HepG2 (cell line): ENCODE data around the gene ABCB8. TPM values are rescaled to one million over a fixed set of nuclear protein-coding genes. Genes with fewer than 3 reads are reported as not detected.
A peak's percentile ranks its signal among the peaks of the same experiment; 100 is the strongest.

Source experiments
- ATF5 ChIP-seq: sonication (generic); formaldehyde crosslinking; IDR thresholded peaks from 2 replicates; pipeline ENCODE4 v1.4.0; 2020; ENCODE audit warnings: mild to moderate bottlenecking, low read depth, missing genetic modification reagents
- ATRX ChIP-seq: sonication (generic); formaldehyde crosslinking; IDR thresholded peaks from 2 replicates; pipeline ENCODE4 v1.4.0; 2020; ENCODE audit warnings: missing genetic modification reagents, borderline replicate concordance
- ELF1 ChIP-seq: sonication (generic); formaldehyde crosslinking; IDR thresholded peaks from 2 replicates; pipeline ENCODE4 v1.4.0; 2020; ENCODE audit warnings: missing genetic modification reagents
- FOXA3 ChIP-seq: IDR thresholded peaks from 2 replicates; pipeline ENCODE4 v1.6.1; 2016; ENCODE audit warnings: missing genetic modification reagents, missing compliant biosample characterization
- HES4 ChIP-seq: sonication (generic); formaldehyde crosslinking; IDR thresholded peaks from 2 replicates; pipeline ENCODE4 v1.9.0; 2021; ENCODE audit warnings: mild to moderate bottlenecking, missing genetic modification reagents, borderline replicate concordance
- KDM5A ChIP-seq: fragments of 200-600 bp; sonication (generic); IDR thresholded peaks from 2 replicates; pipeline ENCODE4 v1.7.0; 2018; ENCODE audit warnings: antibody characterized with exemption, mild to moderate bottlenecking, low read length, borderline replicate concordance
- MXD4 ChIP-seq: IDR thresholded peaks from 2 replicates; pipeline ENCODE4 v1.6.1; 2016; ENCODE audit warnings: mild to moderate bottlenecking, missing biosample characterization, missing genetic modification reagents
- POLR2A ChIP-seq, 2 experiments: IDR thresholded peaks; 2 replicates each; pipeline ENCODE4 v1.6.1; 2011; ENCODE audit warnings: low read depth in 2 of 2, low read length in 2 of 2, mild to moderate bottlenecking in 1 of 2, moderate library complexity in 1 of 2; ENCODE audit not compliant: insufficient read depth in 1 of 2
- RAD21 ChIP-seq: fragments of 450-650 bp; formaldehyde crosslinking; IDR thresholded peaks from 2 replicates; pipeline ENCODE4 v1.5.0; 2020; ENCODE audit warnings: mild to moderate bottlenecking
- RNF2 ChIP-seq: fragments of 450-650 bp; conservative IDR thresholded peaks from 2 replicates; pipeline ENCODE4 v1.6.1; 2016; ENCODE audit warnings: low read depth
- SALL1 ChIP-seq: sonication (generic); formaldehyde crosslinking; IDR thresholded peaks from 2 replicates; pipeline ENCODE4 v1.8.0; 2022; ENCODE audit warnings: mild to moderate bottlenecking, missing genetic modification reagents
- SKIL ChIP-seq: sonication (generic); formaldehyde crosslinking; IDR thresholded peaks from 2 replicates; pipeline ENCODE4 v1.8.0; 2022; ENCODE audit warnings: missing genetic modification reagents, mild to moderate bottlenecking, moderate library complexity, borderline replicate concordance
- SP140L ChIP-seq: sonication (generic); formaldehyde crosslinking; IDR thresholded peaks from 2 replicates; pipeline ENCODE4 v1.4.0; 2020; ENCODE audit warnings: missing genetic modification reagents, borderline replicate concordance
- SRSF1 ChIP-seq: fragments of 200-400 bp; formaldehyde crosslinking; optimal IDR thresholded peaks from 2 replicates; pipeline ENCODE3; 2017; ENCODE audit warnings: mild to moderate bottlenecking, low read depth, low read length, moderate library complexity
- TOE1 ChIP-seq: sonication (generic); formaldehyde crosslinking; IDR thresholded peaks from 2 replicates; pipeline ENCODE4 v1.4.0; 2020; ENCODE audit warnings: mild to moderate bottlenecking, missing genetic modification reagents
- ZNF263 ChIP-seq: sonication (generic); formaldehyde crosslinking; IDR thresholded peaks from 2 replicates; pipeline ENCODE4 v1.4.0; 2020; ENCODE audit warnings: missing genetic modification reagents
- ZNF326 ChIP-seq: sonication (generic); formaldehyde crosslinking; IDR thresholded peaks from 2 replicates; pipeline ENCODE4 v1.4.0; 2020; ENCODE audit warnings: missing genetic modification reagents, borderline replicate concordance
- ZNF496 ChIP-seq: sonication (generic); formaldehyde crosslinking; IDR thresholded peaks from 2 replicates; pipeline ENCODE4 v1.8.1; 2023; ENCODE audit warnings: mild to moderate bottlenecking, moderate library complexity, missing genetic modification reagents; ENCODE audit not compliant: insufficient replicate concordance
- ZNF552 ChIP-seq: sonication (generic); formaldehyde crosslinking; IDR thresholded peaks from 2 replicates; pipeline ENCODE4 v1.9.0; 2022; ENCODE audit warnings: missing genetic modification reagents, mild to moderate bottlenecking, borderline replicate concordance
- ZNF703 ChIP-seq: sonication (generic); formaldehyde crosslinking; IDR thresholded peaks from 2 replicates; pipeline ENCODE4 v1.5.1; 2020; ENCODE audit warnings: missing genetic modification reagents, mild to moderate bottlenecking, moderate library complexity, borderline replicate concordance
- ZNF75D ChIP-seq: sonication (generic); formaldehyde crosslinking; IDR thresholded peaks from 2 replicates; pipeline ENCODE4 v1.8.1; 2023; ENCODE audit warnings: missing genetic modification reagents, mild to moderate bottlenecking, borderline replicate concordance
- ZZZ3 ChIP-seq: sonication (generic); formaldehyde crosslinking; IDR thresholded peaks from 2 replicates; pipeline ENCODE4 v1.4.0; 2020; ENCODE audit warnings: missing genetic modification reagents, mild to moderate bottlenecking, borderline replicate concordance
- polyA plus RNA-seq, 8 experiments: library from polyadenylated mRNA; depleted of rRNA in 3 of 8; stranded (reverse) in 7 of 8; unstranded in 1 of 8; fragments of >200 nt; fragmentation: Illumina TruSeq in 4 of 8; extraction: Trizol in 4 of 8; gene quantifications; 2 replicates each; pipeline versions ENCODE4 v1.2.1 to v1.2.3, GENCODE V29; 2011 to 2016; ENCODE audit warnings: low read depth in 4 of 8, missing spikeins in 1 of 8, mixed read lengths in 1 of 8; ENCODE audit not compliant: insufficient read depth in 1 of 8
- total RNA-seq, 5 experiments: library from RNA; depleted of rRNA; stranded (reverse); fragments of >200 nt; fragmentation: Illumina TruSeq; extraction: Trizol; gene quantifications; 2 replicates each; pipeline ENCODE4 v1.2.3, GENCODE V29; 2016; ENCODE audit warnings: low read depth in 1 of 5
- TF ChIP-seq, protein P1 (sequence below): IDR thresholded peaks from 2 replicates; pipeline ENCODE4 v1.6.1; 2016; ENCODE audit warnings: missing compliant biosample characterization, missing genetic modification reagents, borderline replicate concordance
- TF ChIP-seq, protein P2 (sequence below): sonication (generic); formaldehyde crosslinking; IDR thresholded peaks from 2 replicates; pipeline ENCODE4 v1.4.0; 2020; ENCODE audit warnings: mild to moderate bottlenecking, missing genetic modification reagents

ABCB8 gene
- total and polyA plus RNA-seq, 2 of the 13 experiments (the other 11 are each of a cell fraction or from before 2014, with no cell fraction given) = 6.6 to 16.7 TPM

GRCh38 chr7:151083071-151083823 lies 55.0 kb downstream of the ABCB8 start, which contains the start of gene TMUB1 (continued):
- TF ChIP-seq, protein P1, sequence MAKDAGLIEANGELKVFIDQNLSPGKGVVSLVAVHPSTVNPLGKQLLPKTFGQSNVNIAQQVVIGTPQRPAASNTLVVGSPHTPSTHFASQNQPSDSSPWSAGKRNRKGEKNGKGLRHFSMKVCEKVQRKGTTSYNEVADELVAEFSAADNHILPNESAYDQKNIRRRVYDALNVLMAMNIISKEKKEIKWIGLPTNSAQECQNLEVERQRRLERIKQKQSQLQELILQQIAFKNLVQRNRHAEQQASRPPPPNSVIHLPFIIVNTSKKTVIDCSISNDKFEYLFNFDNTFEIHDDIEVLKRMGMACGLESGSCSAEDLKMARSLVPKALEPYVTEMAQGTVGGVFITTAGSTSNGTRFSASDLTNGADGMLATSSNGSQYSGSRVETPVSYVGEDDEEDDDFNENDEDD (CRISPR knock-in tag) = peak; percentile 61; the same call in 1 of the 2 replicates
- TF ChIP-seq ATF5 (CRISPR knock-in tag) (no peak), SALL1 (CRISPR knock-in tag) (peak; percentile 54; the same call in 1 of the 2 replicates), ZNF263 (no peak), ELF1 (CRISPR knock-in tag) (peak; percentile 83), ZNF326 (CRISPR knock-in tag) (no peak), RNF2 (no peak), KDM5A (peak; percentile 31; the same call in 1 of the 2 replicates), SKIL (no peak), HES4 (CRISPR knock-in tag) (no peak), MXD4 (CRISPR knock-in tag) (no peak), SP140L (CRISPR knock-in tag) (no peak), ZNF496 (CRISPR knock-in tag) (no peak), SRSF1 (no peak), RAD21 (CRISPR knock-in tag) (no peak), ATRX (no peak), TOE1 (CRISPR knock-in tag) (no peak), ZZZ3 (no peak), FOXA3 (CRISPR knock-in tag) (no peak), POLR2A (IDR thresholded peaks at IDR 0.05; ENCODE audit: insufficient read depth in 1 of 2, low read depth in 2 of 2, low read length in 2 of 2) (no peak), ZNF75D (CRISPR knock-in tag) (no peak), ZNF703 (CRISPR knock-in tag) (no peak), ZNF552 (CRISPR knock-in tag) (no peak)
- TF ChIP-seq, protein P2, sequence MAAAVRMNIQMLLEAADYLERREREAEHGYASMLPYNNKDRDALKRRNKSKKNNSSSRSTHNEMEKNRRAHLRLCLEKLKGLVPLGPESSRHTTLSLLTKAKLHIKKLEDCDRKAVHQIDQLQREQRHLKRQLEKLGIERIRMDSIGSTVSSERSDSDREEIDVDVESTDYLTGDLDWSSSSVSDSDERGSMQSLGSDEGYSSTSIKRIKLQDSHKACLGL = peak; percentile 76; the same call in 1 of the 2 replicates
